Activated CD4-positive, alpha-beta T cell treated with anti-CD3 and anti-CD28 coated beads for 24 hours (primary cell): ENCODE data around the gene LSR.

Source experiments
- DNase-seq, 2 donors: peaks; one replicate each; pipeline ENCODE4 v3.0.0-alpha.2; 2020; ENCODE audit warnings: low read depth in 2 of 2

Gene LSR

GRCh38 chr19:35247526-35248309 is 1.1 kb upstream of the LSR start:
- DNase-seq, result peak in 1 of 2 donors; percentile 43

- no peak for DNase-seq
Observed at GRCh38 chr19:35249146-35249847, 495 bp downstream of the LSR start.

- DNase-seq, result no peak
Observed at GRCh38 chr19:35249848-35250711, 1.3 kb downstream of the LSR start.

GRCh38 chr19:35251456-35251855 is 2.7 kb downstream of the LSR start:
- DNase-seq, result no peak

- DNase-seq, result no peak
Observed at GRCh38 chr19:35253316-35254286, 4.8 kb downstream of the LSR start.

GRCh38 chr19:35254341-35255297 is 5.8 kb downstream of the LSR start:
- no peak for DNase-seq

GRCh38 chr19:35256566-35256965 is 7.8 kb downstream of the LSR start:
- DNase-seq, result no peak

- no peak for DNase-seq
Observed at GRCh38 chr19:35257113-35257461, 8.3 kb downstream of the LSR start.

GRCh38 chr19:35260694-35261304 is 12.0 kb downstream of the LSR start:
- no peak for DNase-seq

- no peak for DNase-seq
Observed at GRCh38 chr19:35261356-35262100, 12.7 kb downstream of the LSR start.

- no peak for DNase-seq
Observed at GRCh38 chr19:35262101-35262761, 13.4 kb downstream of the LSR start.

- no peak for DNase-seq
Observed at GRCh38 chr19:35264268-35265125, 15.7 kb downstream of the LSR start.

GRCh38 chr19:35265126-35265899 is 16.5 kb downstream of the LSR start:
- no peak for DNase-seq

- DNase-seq, result no peak
Observed at GRCh38 chr19:35265900-35266519, 17.2 kb downstream of the LSR start.

GRCh38 chr19:35266520-35267352 is 17.9 kb downstream of the LSR start:
- DNase-seq, result no peak
